ENCODE results near the gene ZNF559.

Gene ZNF559

GRCh38 chr19:9329999-9330398, 6.0 kb downstream of the ZNF559 start:
- no peak for TF ChIP-seq CTCF (IDR thresholded peaks at IDR 0.05; ENCODE audit: insufficient read depth, low read depth, low read length, missing control alignments)
- no peak for DNase-seq (ENCODE audit: low read depth)
- H3K4me3 ChIP-seq (ENCODE audit: low read depth, low read length) = no peak overlapping the region

- no peak for TF ChIP-seq CTCF (IDR thresholded peaks at IDR 0.05; ENCODE audit: insufficient read depth, low read depth, low read length, missing control alignments)
- DNase-seq (ENCODE audit: low read depth) = no peak
- H3K4me3 ChIP-seq (ENCODE audit: low read depth, low read length) = no peak overlapping the region
Observed at GRCh38 chr19:9342610-9343304, 18.8 kb downstream of the ZNF559 start.

GRCh38 chr19:9345005-9345404, 21.0 kb downstream of the ZNF559 start:
- TF ChIP-seq CTCF (IDR thresholded peaks at IDR 0.05; ENCODE audit: insufficient read depth, low read depth, low read length, missing control alignments) = no peak
- H3K4me3 ChIP-seq (ENCODE audit: low read depth, low read length) = no peak overlapping the region
- DNase-seq (ENCODE audit: low read depth) = no peak

DNA sequence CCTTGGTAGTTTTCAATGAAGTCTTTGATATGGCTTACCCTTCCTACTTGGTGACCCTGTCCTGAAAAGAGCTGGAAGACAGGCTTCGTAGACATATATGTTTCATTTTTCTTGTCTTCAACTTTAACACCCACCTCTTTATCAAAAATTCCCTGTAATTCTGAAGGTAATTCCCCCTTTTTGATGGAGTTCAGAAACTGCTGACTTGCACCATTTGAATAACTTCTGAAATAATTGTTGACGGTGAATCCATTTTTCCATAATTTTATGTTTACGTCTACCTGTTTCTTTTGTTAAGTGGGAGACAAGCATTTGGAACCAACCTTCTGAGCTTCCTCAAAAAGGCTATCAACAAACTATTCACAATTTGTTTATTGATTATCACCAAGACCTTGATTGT, 24.3 kb downstream of the ZNF559 start:
- DNase-seq (ENCODE audit: low read depth) = no peak
- TF ChIP-seq CTCF (IDR thresholded peaks at IDR 0.05; ENCODE audit: insufficient read depth, low read depth, low read length, missing control alignments) = no peak
- H3K4me3 ChIP-seq (ENCODE audit: low read depth, low read length) = no peak overlapping the region

DNA sequence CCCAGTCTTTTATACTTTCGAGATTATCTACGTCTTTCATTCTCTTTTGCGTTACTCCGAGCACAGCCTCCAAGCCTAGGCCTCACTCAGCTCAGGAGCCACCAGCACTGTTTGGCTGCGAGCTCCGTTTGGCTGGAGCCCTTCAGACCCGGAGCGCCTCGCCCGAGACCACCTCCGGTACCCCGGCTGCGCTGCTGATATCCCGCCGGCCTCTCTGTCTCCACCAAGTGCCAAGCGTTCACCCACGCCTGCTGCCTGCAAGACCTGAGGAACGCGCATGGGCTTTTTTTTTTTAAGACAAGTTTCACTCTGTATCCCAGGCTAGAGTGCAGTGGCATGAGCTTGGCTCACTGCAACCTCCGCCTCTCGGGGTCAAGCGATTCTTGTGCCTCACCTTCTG, 24.7 kb downstream of the ZNF559 start:
- DNase-seq (ENCODE audit: low read depth) = no peak
- no peak for TF ChIP-seq CTCF (IDR thresholded peaks at IDR 0.05; ENCODE audit: insufficient read depth, low read depth, low read length, missing control alignments)
- no peak overlapping the region for H3K4me3 ChIP-seq (ENCODE audit: low read depth, low read length)

GRCh38 chr19:9352505-9352904, 28.5 kb downstream of the ZNF559 start:
- TF ChIP-seq CTCF (IDR thresholded peaks at IDR 0.05; ENCODE audit: insufficient read depth, low read depth, low read length, missing control alignments) = no peak
- DNase-seq (ENCODE audit: low read depth) = no peak
- H3K4me3 ChIP-seq (ENCODE audit: low read depth, low read length) = no peak overlapping the region

DNA sequence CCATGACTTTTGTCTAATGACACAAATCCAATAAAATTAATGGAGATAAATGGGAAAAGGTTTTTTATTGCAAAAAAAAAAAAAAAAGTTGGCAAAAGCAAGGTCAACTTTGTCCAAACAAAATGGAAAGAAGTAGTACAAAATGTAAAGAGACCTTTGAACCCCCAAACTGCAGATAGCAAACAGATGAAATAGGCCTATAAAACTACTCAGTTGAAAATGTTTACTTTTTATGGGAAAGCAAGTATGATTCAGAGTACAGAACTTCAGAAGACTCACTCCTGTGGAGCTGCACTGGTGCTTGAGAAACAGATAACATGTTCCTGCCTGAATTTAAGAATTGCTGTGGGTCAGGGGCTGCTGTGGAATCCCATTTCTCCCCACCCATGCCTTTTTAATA, 29.0 kb downstream of the ZNF559 start:
- no peak for TF ChIP-seq CTCF (IDR thresholded peaks at IDR 0.05; ENCODE audit: insufficient read depth, low read depth, low read length, missing control alignments)
- no peak overlapping the region for H3K4me3 ChIP-seq (ENCODE audit: low read depth, low read length)
- no peak for DNase-seq (ENCODE audit: low read depth)

Measured in GM12865 (cell line).